Activated naive CD4-positive, alpha-beta T cell (primary cell): ENCODE data around the gene ACRV1.
A peak's percentile ranks its signal among the peaks of the same experiment; 100 is the strongest.

Experiments
- DNase-seq, 4 experiments: peaks; one replicate each; lab custom pipeline; 2025; lab: John Stamatoyannopoulos, UW

The ACRV1 gene

DNA sequence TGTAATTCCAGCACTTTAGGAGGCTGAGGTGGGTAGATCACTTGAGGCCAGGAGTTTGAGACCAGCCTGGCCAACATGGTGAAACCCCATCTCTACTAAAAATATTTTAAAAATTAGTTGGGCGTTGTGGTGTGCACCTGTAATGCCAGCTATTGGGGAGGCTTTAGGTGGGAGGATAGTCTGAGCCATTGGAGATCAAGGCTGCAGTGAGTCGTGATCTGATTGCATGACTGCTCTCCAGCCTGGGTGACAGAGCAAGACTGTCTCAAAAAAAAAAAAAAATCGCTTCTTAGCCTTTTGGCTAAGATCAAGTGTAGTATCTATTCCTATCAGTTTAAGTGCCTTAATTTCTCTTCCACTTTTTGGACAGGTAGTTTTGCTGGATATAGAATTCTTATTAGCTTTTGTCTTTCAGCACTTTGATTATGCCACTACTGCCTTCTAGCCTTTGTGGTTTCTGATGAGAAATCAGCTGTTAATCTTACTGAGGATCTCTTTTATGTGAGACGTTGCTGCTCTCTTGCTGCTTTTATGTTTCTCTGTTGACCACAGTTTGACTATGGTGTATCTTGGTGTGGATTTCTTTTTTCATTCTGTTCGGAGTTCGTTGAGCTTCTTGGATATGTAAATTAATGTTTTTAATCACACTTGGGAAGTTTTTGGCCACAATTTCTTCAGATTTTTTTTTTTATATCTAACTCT, 31.0 kb downstream of the ACRV1 start:
- DNase-seq = no peak

DNA sequence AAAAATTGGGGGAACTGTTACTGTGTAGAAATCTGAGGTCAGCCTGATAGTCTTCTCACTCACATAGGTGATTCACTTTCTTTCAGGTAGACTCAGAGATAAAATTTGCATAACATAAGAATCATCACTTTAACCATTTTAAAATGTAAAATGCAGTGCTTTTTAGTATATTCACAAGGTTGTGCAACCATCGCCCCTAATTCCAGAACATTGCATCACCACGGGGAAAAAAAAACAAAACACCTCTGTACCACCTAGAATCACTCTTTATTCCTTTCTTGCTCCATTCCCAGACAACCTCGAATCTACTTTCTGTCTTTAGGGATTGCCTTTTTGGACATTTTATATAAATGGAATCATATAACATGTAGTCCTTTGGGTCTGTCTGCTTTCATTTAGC, 34.8 kb downstream of the ACRV1 start:
- DNase-seq = no peak

DNA sequence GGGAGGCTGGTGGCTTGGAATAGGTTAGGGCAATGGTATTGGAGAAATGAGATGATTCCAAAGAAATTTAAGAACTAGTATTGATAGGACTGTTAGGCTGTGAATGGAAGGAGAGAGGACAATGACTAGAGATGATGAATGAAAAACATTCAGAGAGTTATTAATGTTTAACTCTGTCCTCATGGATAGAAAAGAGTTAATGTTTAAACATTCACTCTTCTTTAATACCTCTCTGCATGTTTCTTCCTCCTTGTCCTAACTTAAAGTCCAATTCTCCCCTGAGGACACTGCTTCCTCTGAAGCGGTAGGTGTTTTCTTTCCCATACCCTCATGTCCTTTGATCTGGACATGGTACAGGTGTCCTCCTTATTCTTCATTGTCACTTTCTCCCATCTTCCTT, 42.3 kb downstream of the ACRV1 start:
- no peak for DNase-seq

DNA sequence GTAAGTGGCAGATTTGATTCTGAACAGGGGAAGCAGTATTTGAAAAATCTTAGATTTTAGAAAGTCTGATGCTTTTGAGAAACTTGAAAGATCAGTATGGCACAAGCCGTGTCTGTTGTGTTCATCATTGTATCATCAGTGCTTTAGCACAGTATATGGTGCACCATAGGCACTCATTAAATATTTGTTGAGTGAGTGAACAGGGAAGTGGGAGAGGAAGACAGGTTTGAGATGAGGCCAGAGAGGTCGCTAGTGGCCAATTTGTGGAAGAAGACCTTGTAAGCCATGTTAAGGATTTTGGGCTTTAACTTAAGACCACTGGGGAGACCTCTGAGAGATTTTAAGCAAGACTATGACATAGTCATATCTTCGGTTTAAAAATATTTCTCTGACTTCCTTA, 42.8 kb downstream of the ACRV1 start:
- no peak for DNase-seq

DNA sequence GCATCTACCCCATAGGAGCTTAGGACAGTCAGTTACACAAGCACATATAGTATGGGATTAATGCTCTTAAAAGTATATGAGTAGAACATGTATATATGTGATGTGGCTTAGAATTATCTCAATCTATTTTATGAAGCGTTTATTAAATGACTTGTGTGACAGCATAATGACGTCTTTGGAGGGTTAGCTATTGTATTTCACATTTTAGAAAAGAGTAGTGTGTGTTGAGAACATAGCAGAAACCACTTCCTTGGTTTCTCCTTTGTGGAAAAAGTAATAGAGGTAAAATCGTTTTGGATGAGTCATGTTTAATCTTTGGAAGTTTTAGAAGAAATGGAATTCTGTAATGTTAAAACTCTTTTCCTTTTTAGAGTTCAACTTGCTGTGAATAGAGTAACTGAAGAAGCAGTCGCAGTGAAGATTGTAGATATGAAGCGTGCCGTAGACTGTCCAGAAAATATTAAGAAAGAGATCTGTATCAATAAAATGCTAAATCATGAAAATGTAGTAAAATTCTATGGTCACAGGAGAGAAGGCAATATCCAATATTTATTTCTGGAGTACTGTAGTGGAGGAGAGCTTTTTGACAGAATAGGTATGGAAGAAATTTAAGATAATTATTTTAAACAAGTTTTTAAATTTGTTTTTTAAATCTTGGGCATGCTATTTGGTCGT, 53.3 kb downstream of the ACRV1 start:
- DNase-seq = no peak

DNA sequence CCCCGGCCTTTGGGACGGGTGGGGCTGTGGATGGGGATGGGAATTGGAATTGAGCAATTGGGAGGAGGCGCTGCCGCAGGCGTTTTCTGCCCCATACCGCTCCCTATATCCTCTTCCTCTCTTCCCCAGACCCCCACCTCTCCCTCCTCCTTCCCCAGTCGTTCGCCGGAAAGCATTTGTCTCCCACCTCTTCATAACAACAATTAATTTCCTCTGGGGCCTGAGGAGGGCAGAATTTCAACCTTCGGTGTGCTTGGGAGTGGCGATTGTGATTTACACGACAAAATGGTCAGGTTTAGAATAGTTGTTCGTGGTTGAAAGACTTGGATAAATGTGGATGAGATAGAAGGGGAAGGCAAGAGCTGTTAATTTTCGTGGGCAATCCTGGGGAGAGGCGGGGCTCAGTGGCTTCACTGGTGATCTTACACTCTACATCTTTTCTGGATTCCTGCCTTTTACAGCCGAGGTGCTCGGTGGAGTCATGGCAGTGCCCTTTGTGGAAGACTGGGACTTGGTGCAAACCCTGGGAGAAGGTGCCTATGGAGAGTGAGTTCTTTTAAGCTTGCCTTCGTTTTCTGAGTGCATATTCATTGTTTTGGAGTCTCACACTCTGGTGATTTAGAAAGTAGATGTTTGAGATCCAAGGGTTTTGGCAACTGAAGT, 54.2 kb downstream of the ACRV1 start:
- DNase-seq = no peak

DNA sequence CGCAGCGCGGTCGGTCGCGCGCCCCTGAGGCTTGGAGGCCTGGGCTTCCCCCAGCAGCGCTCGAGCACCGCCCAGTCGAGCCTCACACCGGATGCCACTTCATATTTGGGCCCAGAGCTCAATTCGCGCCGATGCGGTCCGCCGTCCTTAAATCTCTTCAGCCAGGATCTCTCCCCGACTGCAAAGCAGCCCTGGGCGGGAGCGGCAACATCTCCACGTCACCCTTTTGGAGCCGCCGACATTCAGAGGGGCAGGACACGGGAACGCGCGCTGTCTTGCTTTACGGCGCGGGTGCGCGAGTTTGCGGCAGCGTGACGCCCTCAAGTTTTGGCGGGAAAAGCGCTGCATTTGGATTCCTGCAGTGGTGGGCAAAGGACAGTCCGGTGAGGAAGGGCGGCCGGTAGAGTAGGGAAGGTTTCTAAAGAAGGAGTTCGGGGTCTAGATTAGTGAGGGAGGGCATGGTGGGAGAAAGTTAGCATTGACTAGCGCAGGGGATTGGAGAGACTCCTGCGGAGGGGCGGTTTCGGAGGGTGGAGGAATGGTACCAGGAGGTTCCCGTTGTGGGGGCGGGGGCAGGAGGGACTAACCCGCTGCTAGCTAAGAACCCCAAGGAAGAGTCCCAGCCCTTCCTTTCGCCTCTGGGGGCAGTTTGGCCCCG, 54.9 kb downstream of the ACRV1 start:
- peak; percentile 60 to 72 (median 66) for DNase-seq

DNA sequence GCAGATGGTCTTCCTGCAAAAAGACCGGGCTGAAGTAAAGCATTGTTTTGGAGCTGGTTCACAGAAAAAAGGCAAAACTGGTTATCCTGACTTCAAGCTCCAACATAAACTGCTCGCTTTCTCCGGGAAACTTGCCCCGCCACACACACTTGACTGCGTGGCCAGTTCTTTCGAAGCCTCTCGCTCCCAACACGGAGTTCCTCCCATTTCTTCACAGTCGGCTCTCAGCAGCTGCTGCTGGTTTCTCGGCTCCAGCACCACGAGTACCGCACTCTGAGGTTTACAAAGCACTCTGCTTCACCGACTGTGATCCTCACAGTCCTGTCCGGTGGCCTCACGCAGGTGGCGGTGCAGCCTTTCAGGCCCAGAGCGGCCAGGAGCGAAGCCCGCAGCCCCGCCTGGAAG, 55.4 kb downstream of the ACRV1 start:
- DNase-seq = no peak

DNA sequence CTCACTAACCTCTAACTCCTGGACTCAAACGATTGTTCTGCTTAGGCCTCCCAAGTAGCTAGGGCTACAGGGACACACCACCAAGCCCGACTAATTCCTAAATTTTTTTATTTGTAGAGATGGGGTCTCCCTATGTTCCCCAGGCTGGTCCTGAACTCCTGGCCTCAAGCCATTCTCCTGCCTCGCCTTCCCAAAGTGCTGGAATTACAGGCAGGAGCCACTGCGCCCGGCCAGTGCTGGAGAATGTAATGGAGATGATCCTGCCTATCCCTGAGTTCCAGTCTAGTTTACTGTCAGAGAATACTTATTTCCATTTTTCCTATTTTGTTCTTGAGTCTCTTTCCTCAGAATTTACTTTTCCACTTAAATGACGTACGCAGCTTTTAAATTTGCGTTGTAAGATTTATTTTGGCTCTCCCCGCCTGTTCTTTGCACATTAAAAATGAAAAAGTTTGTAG, 55.9 kb downstream of the ACRV1 start, which contains the start of gene CHEK1:
Gene CHEK1, plus strand, starts transcription at position 408 of the 458 bp plus-strand sequence. CDS start 1,606 bp downstream, outside the sequence.
- DNase-seq = no peak

DNA sequence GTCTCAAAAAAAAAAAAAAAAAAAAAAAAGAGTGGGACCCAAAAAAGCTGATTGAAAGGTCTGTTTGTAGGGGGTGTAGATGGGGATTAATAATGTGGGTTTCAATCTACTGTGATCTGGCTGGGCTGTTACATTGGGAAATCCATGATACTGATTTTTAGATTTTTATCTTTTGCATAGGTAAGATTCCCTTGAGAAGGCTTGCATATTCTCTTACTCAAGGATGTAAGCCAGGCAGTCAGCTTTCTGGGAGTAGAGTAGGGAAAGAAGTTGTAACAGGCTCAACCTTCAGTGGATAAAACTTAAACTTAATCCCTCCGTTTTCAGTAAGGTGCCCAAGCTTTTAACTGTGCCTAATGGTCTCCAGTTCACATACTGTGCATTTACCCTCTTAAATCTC, 57.6 kb downstream of the ACRV1 start:
- DNase-seq = no peak

DNA sequence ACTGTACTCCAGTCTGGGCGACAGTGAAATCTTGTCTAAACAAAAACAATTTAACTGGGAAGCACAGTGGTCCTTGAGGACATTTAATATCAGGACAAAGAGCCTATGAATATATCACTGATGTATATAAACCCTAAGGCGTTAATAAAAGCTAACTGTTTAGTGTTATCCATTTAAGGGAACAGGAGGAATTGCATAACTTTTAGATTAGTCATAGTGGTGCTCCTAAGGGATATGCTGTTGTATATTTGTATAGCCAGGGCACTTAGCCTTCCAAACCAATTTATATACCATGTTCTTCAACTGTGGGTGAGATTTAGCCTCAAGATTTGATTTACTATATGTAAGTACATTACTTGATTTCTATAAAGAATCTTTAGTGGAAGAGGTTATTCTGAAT, 58.7 kb downstream of the ACRV1 start:
- no peak for DNase-seq
